NCI-H128 (cell line): ENCODE results near the gene GSG1.

Experiments used
- DNase-seq: peaks from one replicate; lab custom pipeline; 2025; ENCODE audit not compliant: unreplicated experiment; lab: John Stamatoyannopoulos, UW

GSG1 gene

DNA sequence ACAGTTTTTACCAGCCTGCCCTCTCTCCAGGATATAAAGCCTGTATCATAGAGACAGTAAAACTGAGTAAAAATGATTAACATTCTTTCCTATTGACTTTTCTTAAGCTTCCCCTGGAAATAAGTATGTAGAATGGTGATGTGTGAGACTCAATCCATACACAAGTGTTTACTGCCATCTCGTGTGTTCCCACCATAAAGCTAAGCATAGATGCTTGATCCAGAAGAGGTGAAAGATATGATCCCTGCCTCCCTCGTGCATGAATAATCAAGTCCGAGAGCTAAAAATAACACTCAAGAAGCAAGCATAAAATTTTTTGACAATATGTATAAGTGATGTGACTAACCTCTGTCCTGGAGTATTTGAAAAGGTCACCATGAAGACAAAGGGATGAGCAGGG, 16.9 kb upstream of the GSG1 start:
- no peak for DNase-seq

DNA sequence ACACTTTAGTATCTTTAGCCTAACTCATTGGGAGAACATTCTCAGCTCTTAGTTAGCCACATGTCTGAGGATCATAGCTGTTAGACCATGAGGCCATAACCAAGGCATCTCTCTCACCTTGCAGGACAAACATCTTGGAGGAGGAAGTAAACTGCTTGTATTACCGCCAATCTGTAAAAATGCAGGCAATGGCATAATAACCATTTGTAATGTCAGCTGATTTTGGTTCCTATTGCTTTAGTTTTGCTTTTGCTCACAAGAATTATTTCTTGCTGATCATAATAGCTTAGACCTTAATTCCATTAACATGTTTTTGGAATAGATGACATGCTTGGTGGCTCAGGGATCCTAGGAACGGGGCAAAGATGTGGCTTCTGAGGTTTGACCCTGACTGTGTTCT, 16.4 kb upstream of the GSG1 start:
- no peak for DNase-seq

GRCh38 chr12:13117029-13117428, 13.6 kb upstream of the GSG1 start:
- DNase-seq = no peak

- no peak for DNase-seq
These were observed 12.8 kb upstream of the GSG1 start for GRCh38 chr12:13116259-13116658.

GRCh38 chr12:13114251-13115052, 11.0 kb upstream of the GSG1 start:
- no peak for DNase-seq

DNA sequence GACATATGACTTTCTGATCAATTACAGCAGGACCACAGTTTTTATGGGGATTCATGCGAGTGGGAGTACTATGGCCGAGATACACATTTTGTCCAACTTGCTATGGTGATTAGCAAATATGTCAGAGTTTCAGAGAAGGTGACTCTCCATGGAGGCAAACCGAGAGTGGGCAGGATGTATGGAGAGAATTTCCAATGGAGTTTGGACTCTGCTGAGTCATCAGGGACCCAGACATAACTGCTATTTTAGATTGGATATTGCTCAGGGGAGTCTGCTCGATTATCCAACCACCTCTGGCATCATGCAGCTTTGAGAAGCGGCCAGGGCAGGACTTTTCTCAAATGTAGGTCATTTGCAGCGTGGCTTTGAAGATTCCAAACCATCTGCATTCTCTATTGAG, 9.5 kb upstream of the GSG1 start:
- no peak for DNase-seq

DNA sequence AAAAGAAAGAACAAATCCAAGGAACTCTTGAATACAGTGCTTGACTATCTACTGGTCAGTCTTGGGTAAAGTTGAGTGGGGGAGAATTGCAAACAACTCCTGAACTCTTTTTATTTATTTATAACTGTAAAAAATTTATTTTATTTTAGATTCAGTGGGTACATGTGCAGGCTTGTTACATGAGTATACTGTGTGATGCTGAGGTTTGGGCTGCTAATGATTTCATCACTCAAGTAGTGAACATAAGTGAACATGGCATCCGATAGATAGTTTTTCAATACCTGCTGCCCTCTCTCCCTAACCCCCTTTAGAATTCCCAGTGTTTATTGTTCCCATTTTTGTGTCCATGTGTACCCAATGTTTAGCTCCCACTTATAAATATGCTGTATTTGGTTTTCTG, 3.2 kb upstream of the GSG1 start:
- DNase-seq = no peak

- DNase-seq = no peak
These were observed 2.3 kb upstream of the GSG1 start for GRCh38 chr12:13105781-13106180.

DNA sequence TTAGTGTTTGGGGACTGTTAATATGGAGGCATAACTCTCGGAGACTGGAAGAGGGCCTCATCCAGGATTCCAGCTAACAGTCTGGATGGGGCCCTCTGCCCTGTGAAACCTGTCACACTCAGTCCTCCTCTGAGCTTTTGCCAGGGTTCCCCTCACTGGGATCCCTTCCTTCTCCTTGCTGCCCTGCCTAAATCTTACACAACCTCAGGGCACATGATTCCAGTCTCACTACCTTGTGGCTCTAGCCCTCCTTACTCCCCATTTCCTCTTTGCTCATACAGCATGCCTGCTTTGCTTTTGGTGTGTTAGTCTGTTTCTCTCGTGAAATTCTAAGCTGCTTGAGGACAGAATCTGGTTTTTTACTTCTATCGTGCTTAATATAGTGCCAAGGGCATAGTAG, 942 bp upstream of the GSG1 start:
- no peak for DNase-seq

DNA sequence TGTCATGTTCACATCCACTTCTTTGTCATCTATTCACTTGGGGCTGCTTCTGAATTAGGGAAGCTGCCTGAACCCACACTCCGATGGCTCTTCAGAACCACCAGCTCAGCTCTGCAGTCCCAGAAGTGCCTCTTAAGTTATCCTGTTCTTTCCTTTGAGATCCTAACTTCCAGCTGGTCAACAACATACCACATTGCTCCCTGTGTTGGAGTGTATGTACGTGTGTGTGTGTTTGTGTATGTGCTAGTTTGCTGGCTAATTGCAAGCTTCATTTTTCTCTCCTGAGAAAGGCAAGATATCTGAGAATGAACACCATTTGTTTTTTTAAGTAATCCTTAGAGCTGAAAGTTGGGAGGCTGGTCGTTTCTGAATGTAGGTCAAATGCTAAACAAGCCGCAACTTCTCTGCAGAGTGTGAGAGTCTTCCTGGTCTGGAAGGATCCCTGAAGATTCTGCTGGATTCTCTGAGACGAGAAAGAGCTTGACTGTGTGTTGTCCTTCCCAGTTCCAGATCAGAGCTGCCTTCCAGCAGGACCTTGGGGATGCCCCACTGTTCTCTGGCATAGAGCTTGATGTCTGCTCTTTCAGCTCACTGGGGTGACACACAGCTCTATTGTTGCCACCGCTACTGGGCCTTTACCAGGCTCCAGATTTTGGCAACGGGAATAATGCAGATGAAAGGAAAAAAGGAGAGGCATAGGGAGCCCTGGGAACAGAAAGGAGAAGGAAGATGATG, 839 bp downstream of the GSG1 start:
- no peak for DNase-seq

GRCh38 chr12:13101821-13102375, 1.6 kb downstream of the GSG1 start:
- DNase-seq = no peak

DNA sequence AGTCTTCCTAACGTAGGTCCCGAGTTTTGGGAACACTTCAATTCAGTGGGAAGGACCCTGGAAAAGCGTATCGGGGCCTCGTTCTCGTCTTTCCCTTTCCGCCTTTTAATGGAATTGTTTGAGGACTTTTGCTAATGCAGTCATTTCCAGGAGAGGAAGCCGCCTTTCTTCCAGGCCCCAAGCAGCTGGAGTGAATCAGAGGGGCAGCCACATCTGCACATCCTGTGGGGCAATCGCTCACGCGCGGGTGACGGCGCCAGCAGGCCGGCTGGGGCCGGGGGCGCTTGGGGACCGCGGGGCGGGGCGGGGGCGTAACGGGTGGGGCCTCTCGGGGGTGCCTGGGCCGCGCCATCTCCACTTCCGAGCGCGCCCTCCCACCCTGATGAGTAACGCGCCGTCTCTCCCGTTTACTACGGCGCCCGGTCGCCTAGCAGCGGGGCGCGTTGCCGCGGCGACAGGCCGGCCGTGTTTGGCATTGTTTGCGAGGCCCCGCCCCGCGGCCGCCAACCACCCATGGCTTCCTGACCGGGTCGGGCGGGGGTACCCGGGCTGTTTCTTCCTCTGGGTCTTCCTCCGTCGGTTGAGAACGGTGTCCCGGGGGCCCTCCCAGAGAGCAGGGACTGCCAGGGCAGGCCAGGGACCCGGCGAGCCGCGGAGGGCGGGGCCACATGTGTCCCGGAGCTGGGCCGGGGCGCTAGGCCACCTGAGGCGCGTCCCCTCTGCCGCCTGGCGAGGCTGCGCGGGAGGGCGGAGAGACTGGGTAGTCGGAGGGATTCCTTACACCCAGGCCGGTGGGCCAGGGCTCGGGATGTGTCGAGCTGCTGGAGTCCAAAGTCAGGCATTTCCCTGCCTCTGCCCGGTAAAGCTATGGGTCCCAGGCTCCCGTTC, 2.3 kb downstream of the GSG1 start:
- peak; percentile 76 for DNase-seq

GRCh38 chr12:13100605-13100881, 2.9 kb downstream of the GSG1 start:
- DNase-seq = no peak

DNA sequence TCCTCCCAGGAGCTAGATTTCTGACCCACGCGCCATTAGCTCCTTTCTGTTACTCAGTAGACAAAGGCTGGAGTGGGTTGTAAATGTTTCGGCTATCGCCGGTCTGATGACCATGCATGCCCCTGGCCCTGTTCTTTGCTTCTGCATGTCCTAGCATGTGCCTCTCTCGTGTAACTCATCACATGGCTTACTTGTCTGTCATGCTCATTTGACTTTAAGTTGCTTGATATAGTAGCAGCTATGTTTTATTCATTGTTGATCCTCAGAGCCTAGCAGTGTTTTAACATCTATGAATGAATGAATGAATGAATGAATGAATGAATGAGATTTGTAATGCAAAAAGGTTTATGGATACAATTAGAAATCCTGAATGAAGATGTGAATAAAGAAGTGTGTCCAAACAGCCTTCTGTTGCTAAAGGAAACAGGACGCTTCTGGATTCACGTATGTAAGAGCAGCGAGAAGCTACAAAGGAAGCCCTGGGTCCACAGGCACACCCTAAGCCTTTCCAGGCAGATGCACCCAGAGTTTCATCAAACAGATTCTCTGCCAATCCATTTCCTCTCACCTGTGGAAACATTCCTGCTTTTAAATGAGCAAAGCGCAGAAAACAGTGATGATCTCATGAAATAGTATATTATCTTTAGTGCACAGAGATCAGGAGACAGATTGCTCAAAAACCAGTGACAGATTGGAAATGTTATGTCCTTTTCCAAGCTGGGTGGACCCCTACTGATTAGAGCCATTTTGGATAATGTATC, 3.4 kb downstream of the GSG1 start:
- DNase-seq = no peak

DNA sequence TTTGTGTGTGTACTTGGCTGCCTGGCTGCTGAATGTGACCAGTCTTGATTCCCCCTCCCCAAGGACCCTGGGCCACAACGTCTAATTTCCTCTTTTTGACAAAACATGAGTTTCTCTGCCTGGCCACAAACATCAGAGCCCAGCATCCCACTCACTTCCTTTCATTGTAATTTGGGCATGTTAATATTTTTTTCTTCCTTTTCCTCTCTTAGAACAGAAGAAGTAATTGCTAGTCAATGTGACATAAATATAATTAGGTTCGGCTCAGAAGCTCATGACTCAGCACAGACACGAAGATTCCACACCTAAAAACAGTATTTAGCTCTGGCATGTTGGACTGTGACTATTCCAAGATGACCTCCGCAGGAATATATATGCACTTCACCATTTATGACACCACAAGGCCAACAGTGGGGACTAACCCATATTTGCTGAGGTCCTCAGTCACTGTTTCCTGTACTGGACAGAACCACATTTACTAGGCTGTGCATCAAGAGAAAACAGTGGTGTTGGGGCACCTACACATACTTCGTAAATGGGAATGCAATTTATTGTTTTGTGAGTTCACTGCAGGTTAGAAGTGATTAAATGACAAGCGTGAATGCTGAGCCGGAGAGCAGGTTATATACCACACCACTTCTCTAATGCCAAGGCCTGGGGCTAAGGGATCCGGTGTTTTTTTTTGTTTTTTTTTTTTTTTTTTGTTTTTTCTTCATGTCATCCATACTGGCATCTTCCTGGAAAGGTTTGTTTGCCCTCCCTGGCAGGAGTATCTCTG, 4.2 kb downstream of the GSG1 start:
- no peak for DNase-seq

DNA sequence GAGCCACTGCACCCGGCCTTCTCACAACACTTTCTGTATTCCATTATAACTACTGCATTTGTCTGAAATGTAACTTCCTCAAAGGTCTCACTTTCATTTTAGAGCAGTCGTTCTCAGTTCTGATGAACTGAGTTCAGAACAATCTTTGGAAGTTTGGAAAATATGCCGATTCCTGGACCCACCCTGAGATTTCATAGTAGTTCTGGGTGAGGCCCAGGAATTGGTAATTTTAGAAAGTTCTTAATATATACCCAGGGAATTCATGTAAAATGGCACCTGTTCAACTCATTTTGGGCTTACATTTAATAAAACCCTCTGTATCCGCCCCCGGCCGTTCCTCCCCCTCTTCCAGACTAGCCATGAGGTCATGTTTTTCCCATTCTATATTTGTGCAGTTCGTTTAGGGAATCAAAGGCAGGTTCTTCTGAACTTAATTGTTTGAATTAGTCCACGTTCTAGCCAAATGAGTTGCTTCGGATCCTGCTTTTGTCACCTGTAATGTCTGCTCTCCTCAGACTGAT, 5.9 kb downstream of the GSG1 start:
- no peak for DNase-seq

- DNase-seq = no peak
These were observed 8.0 kb downstream of the GSG1 start for GRCh38 chr12:13095266-13095995.

DNA sequence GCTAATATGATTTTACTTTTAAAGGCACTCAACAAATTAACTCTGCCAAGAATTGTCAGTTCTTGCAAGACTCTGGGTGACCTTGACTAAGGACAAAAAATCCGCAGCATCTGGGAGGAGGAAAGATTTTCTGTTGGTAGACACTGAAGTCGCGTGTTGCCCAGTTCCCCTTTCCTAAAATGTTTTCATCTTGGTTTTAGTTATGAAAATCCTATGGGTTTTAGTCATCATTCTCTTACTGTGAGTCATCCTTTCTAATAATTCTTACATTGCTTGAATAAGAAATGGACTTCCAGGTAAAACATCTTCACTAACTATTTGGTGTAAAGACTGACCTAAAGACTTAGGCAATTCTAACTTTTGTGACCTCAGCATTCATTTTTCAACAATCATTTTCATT, 9.1 kb downstream of the GSG1 start:
- DNase-seq = no peak

GRCh38 chr12:13093848-13094220, 9.6 kb downstream of the GSG1 start:
- no peak for DNase-seq
